H1 (cell line): Measurements from ENCODE around the gene GULP1.

Experiments
- CTCF ChIP-seq, 3 experiments: IDR thresholded peaks; 1 replicate in 2 of 3; 2 replicates in 1 of 3; pipeline versions ENCODE4 v1.5.1 to v1.6.1; 2011; ENCODE audit warnings: low read length in 3 of 3, mild to moderate bottlenecking in 3 of 3, inconsistent platforms in 2 of 3, low read depth in 1 of 3, moderate library complexity in 1 of 3; ENCODE audit not compliant: insufficient read depth in 1 of 3; ENCODE audit errors: control extremely low read depth in 1 of 3
- EZH2 ChIP-seq: fragments of 200-600 bp; sonication (generic); IDR thresholded peaks from 2 replicates; pipeline ENCODE4 v1.7.1; 2012; ENCODE audit warnings: low read depth, mild to moderate bottlenecking, moderate library complexity, low read length, inconsistent platforms; ENCODE audit not compliant: severe bottlenecking
- POLR2A ChIP-seq, 2 experiments: IDR thresholded peaks; 1 replicate in 1 of 2; 2 replicates in 1 of 2; pipeline ENCODE4 v1.6.1; 2011; ENCODE audit warnings: low read depth in 2 of 2, low read length in 2 of 2, mild to moderate bottlenecking in 2 of 2; ENCODE audit errors: control extremely low read depth in 1 of 2
- RXRA ChIP-seq: IDR thresholded peaks from 2 replicates; pipeline ENCODE4 v1.6.1; 2011; ENCODE audit warnings: low read depth, mild to moderate bottlenecking, low read length, moderate library complexity; ENCODE audit not compliant: insufficient read depth

- TF ChIP-seq CTCF (IDR thresholded peaks at IDR 0.05; ENCODE audit: control extremely low read depth in 1 of 3, insufficient read depth in 1 of 3, low read depth in 1 of 3, low read length in 3 of 3) (no peak), POLR2A (IDR thresholded peaks at IDR 0.05; ENCODE audit: control extremely low read depth in 1 of 2, low read depth in 2 of 2, low read length in 2 of 2) (no peak), EZH2 (no peak), RXRA (no peak)
Measured at GRCh38 chr2:188441288-188441947, 149.7 kb downstream of the GULP1 start.
